NCI-H1436 (cell line): ENCODE data around the gene LCE1A.

Source experiments
- DNase-seq: peaks from one replicate; lab custom pipeline; 2025; lab: John Stamatoyannopoulos, UW

LCE1A gene

GRCh38 chr1:152870831-152871730 lies 43.8 kb downstream of the LCE1A start:
- DNase-seq, result peak; percentile 1

GRCh38 chr1:152871731-152872126 lies 44.5 kb downstream of the LCE1A start:
- no peak for DNase-seq

- no peak for DNase-seq
Measured at GRCh38 chr1:152873495-152873894, 46.2 kb downstream of the LCE1A start.

- no peak for DNase-seq
Measured at GRCh38 chr1:152876827-152877226, 49.6 kb downstream of the LCE1A start.
